SJCRH30 (cell line): ENCODE data around the gene MEOX2. TPM values are rescaled to one million over a fixed set of nuclear protein-coding genes. Genes with fewer than 3 reads are reported as not detected.

ENCODE experiments used
- DNase-seq, 2 experiments: peaks; one replicate each; pipeline ENCODE4 v3.0.0-alpha.2; 2015 to 2020
- H3K27ac ChIP-seq: fragments of 250-450 bp; sonication (Bioruptor Pico); 2 replicates; pipeline ENCODE4 v1.5.1; 2020; ENCODE audit warnings: mild to moderate bottlenecking, moderate library complexity
- H3K27me3 ChIP-seq: fragments of 250-450 bp; sonication (Bioruptor Pico); 2 replicates; pipeline ENCODE4 v1.5.1; 2020; ENCODE audit warnings: mild to moderate bottlenecking, moderate library complexity
- H3K36me3 ChIP-seq: fragments of 250-450 bp; sonication (Bioruptor Pico); 2 replicates; pipeline ENCODE4 v1.5.1; 2020; ENCODE audit warnings: mild to moderate bottlenecking, moderate library complexity
- H3K4me1 ChIP-seq: fragments of 250-450 bp; sonication (Bioruptor Pico); 2 replicates; pipeline ENCODE4 v1.5.1; 2020; ENCODE audit warnings: mild to moderate bottlenecking, moderate library complexity
- H3K4me3 ChIP-seq: fragments of 250-450 bp; sonication (Bioruptor Pico); 2 replicates; pipeline ENCODE4 v1.5.1; 2020; ENCODE audit warnings: mild to moderate bottlenecking, moderate library complexity
- H3K9me3 ChIP-seq: fragments of 250-450 bp; sonication (Bioruptor Pico); replicated peaks from 2 replicates; pipeline ENCODE4 v1.5.1; 2020; ENCODE audit warnings: mild to moderate bottlenecking, moderate library complexity
- total RNA-seq: library from RNA; depleted of rRNA; stranded (reverse); fragments of >200 nt; shearing (Covaris generic); gene quantifications from 2 replicates; pipeline ENCODE4 v1.2.3, GENCODE V29; 2014; rRNA removed

MEOX2 gene
- total RNA-seq, 1 experiment from 2014 or later: not detected

DNA sequence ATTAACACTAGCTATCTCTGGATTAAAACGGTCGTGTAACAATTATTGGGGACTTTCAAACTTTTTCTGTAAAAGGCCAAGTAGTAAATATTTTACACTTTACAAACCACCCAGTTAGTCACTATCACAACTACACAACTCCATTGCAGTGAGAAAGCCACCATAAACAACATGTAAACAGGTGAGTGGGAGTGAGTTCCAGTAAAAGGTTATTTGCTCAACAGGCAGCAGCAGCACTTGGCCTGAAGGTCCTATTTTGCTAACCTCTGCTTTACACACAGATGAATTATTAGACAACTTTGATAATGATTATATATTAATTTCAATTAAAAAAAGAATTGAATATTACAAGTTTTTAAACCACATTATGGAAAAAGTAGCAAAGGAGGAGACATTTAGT, 108.9 kb downstream of the MEOX2 start:
- DNase-seq: no peak
- Histone ChIP-seq H3K9me3 (no peaks in the 10 kb centered on the region), H3K27me3 (no peaks in the 10 kb centered on the region), H3K4me1 (no peaks in the 10 kb centered on the region), H3K27ac (no peak overlapping the region), H3K4me3 (no peak overlapping the region), H3K36me3 (no peaks in the 10 kb centered on the region)

DNA sequence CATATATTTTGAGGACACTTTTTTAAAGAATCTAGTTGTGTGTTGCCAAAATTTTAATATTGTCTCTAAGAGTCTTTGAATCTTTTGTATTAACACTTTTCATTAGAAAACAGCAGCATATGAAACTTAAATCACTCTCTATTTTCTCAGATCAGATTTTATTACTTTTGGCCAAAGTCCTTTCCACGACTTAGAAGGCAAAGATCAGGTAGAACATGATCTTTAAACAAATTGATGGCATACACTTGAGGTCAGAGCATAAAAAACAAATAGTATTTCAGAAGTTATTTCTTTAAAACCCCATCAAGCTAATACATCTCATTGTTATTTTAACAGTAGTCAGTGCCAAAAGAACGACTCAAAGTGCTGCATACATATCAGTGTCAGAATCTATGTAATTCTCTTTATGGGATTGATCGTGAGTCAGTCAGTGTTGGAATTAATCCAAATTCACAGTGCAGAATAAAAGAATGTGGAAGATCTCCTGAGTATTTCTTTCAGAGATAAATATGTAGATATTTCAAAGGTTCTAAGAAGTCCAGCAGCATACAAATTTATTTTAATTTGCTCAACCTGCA, 115.1 kb downstream of the MEOX2 start:
- Histone ChIP-seq H3K4me1 (no peaks in the 10 kb centered on the region), H3K27ac (no peak overlapping the region), H3K4me3 (no peak overlapping the region), H3K9me3 (no peaks in the 10 kb centered on the region), H3K36me3 (no peaks in the 10 kb centered on the region), H3K27me3 (no peaks in the 10 kb centered on the region)
- DNase-seq: no peak

DNA sequence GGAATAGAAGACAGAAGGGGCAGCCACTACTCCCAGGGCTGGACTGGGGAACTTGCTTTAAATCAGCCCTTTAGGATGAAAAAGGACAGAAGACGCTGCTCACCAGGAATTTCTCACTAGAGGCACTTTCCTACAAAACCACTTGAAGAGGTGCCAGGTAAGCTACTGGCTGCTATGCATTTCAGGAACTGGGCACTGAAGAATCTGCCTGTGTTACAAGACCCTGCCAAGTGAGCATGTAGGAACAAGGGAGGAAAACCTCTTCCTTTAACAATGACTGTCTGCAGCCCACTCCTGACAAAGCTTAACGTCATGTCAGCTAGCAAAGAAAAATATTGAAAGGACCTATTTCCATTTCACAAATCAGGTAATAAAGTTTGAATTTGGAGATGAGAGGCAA, 118.8 kb downstream of the MEOX2 start:
- Histone ChIP-seq H3K27ac (no peak overlapping the region), H3K9me3 (no peaks in the 10 kb centered on the region), H3K4me3 (no peak overlapping the region), H3K36me3 (no peaks in the 10 kb centered on the region), H3K4me1 (no peaks in the 10 kb centered on the region), H3K27me3 (no peaks in the 10 kb centered on the region)
- no peak for DNase-seq

- H3K9me3 ChIP-seq: no peaks in the 10 kb centered on the region
- H3K36me3 ChIP-seq: no peaks in the 10 kb centered on the region
- no peaks in the 10 kb centered on the region for H3K27me3 ChIP-seq
- no peak overlapping the region for H3K4me3 ChIP-seq
- no peaks in the 10 kb centered on the region for H3K4me1 ChIP-seq
- no peak for DNase-seq
- no peak overlapping the region for H3K27ac ChIP-seq
Measured at GRCh38 chr7:15567036-15567435, 119.4 kb downstream of the MEOX2 start.

DNA sequence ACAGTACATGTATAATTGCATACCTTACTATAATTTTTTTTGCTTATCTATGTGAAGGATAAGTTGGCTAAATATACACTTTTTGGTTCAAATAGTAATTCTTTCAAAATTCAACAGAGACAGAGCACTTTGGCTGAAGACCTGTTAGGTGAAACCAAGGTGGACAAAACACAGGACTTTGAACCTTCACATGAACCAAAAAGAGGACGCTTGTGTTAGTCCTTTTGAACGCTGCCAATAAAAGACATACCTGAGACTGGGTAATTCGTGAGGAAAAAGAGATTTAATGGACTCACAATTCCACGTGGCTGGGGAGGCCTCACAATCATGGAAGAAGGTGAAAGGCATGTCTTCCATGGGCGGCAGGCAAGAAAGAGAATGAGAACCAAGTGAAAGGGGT, 120.0 kb downstream of the MEOX2 start:
- Histone ChIP-seq H3K27me3 (no peaks in the 10 kb centered on the region), H3K4me1 (no peaks in the 10 kb centered on the region), H3K36me3 (no peaks in the 10 kb centered on the region), H3K27ac (no peak overlapping the region), H3K4me3 (no peak overlapping the region), H3K9me3 (no peaks in the 10 kb centered on the region)
- no peak for DNase-seq

- DNase-seq: peak in 1 of 2 experiments; percentile 6
- Histone ChIP-seq H3K36me3 (no peaks in the 10 kb centered on the region), H3K27ac (no peak within 1 kb of the TSS), H3K27me3 (no peaks in the 10 kb centered on the region), H3K9me3 (no peaks in the 10 kb centered on the region), H3K4me3 (no peak within 1 kb of the TSS), H3K4me1 (no peaks in the 10 kb centered on the region)
Measured at GRCh38 chr7:15561835-15562234, 124.6 kb downstream of the MEOX2 start, which contains the start of gene AGMO. Gene AGMO, minus strand, starts transcription at chr7:15562015.

Other genes with a start within 250 kb of the MEOX2 start
- 0.20 TPM in 1 of 2 replicates, not detected in the other for gene AGMO, start 124.7 kb downstream of the MEOX2 start, total RNA-seq